Loucy (cell line): Measurements from ENCODE around the gene CHPF.

Experiments
- H2AFZ ChIP-seq: fragments of 200-600 bp; sonication (generic); 2 replicates; pipeline ENCODE4 v1.6.0; 2016; ENCODE audit warnings: antibody characterized with exemption, mild to moderate bottlenecking, low read length, moderate library complexity
- H3F3A ChIP-seq: fragments of 200-600 bp; 2 replicates; pipeline ENCODE4 v1.6.0; 2016; ENCODE audit warnings: antibody characterized with exemption, low read depth, mild to moderate bottlenecking
- H3K27me3 ChIP-seq: fragments of 200-600 bp; sonication (generic); 2 replicates; pipeline ENCODE4 v1.6.1; 2014; ENCODE audit warnings: low read length, mild to moderate bottlenecking; ENCODE audit not compliant: insufficient read depth, poor library complexity, severe bottlenecking
- H3K36me3 ChIP-seq: fragments of 200-600 bp; sonication (generic); 2 replicates; pipeline ENCODE4 v1.6.1; 2016; ENCODE audit warnings: low read length; ENCODE audit not compliant: insufficient read depth
- H3K4me1 ChIP-seq: fragments of 200-600 bp; sonication (generic); 2 replicates; pipeline ENCODE4 v1.5.1; 2014; ENCODE audit warnings: low read length, mild to moderate bottlenecking; ENCODE audit not compliant: insufficient read depth, poor library complexity, severe bottlenecking
- H3K4me2 ChIP-seq: fragments of 200-600 bp; sonication (generic); 2 replicates; pipeline ENCODE4 v1.6.0; 2014; ENCODE audit warnings: antibody characterized with exemption, low read length, low read depth, mild to moderate bottlenecking; ENCODE audit not compliant: poor library complexity, severe bottlenecking
- H3K4me3 ChIP-seq: fragments of 200-600 bp; sonication (generic); 2 replicates; pipeline ENCODE4 v1.5.1; 2014; ENCODE audit warnings: low read length, mild to moderate bottlenecking, mixed read lengths; ENCODE audit not compliant: poor library complexity, severe bottlenecking
- H3K79me2 ChIP-seq: fragments of 200-600 bp; sonication (generic); 2 replicates; pipeline ENCODE4 v1.6.1; 2014; ENCODE audit warnings: low read length; ENCODE audit not compliant: insufficient read depth
- H3K9ac ChIP-seq: fragments of 200-600 bp; sonication (generic); 2 replicates; pipeline ENCODE4 v1.6.0; 2014; ENCODE audit warnings: mild to moderate bottlenecking, low read depth, low read length, moderate library complexity; ENCODE audit not compliant: poor library complexity, severe bottlenecking
- H3K9me2 ChIP-seq: fragments of 200-600 bp; sonication (generic); replicated peaks from 2 replicates; pipeline ENCODE4 v1.6.1; 2016; ENCODE audit warnings: low read depth, low read length, mixed read lengths
- H3K9me3 ChIP-seq: fragments of 200-600 bp; sonication (generic); 2 replicates; pipeline ENCODE4 v1.6.1; 2014; ENCODE audit warnings: mild to moderate bottlenecking, antibody characterized with exemption, low read length, low read depth; ENCODE audit not compliant: insufficient read depth
- H4K20me1 ChIP-seq: fragments of 200-600 bp; sonication (generic); 2 replicates; pipeline ENCODE4 v1.6.0; 2014; ENCODE audit warnings: antibody characterized with exemption, low read length, mild to moderate bottlenecking; ENCODE audit not compliant: insufficient read depth, poor library complexity, severe bottlenecking
- EZH2phosphoT487 ChIP-seq: fragments of 200-600 bp; IDR thresholded peaks from 2 replicates; pipeline ENCODE4 v1.6.1; 2018; ENCODE audit warnings: antibody characterized with exemption, mild to moderate bottlenecking, moderate library complexity, borderline replicate concordance
- TF ChIP-seq, protein P1 (sequence below): fragments of 200-600 bp; sonication (generic); conservative IDR thresholded peaks from 2 replicates; pipeline ENCODE4 v1.5.1; 2014; ENCODE audit warnings: mild to moderate bottlenecking, antibody characterized with exemption, low read length

CHPF gene

GRCh38 chr2:219562049-219563020 is 18.7 kb upstream of the CHPF start:
- H3K9me3 ChIP-seq = no peaks in the 10 kb centered on the region
- H4K20me1 ChIP-seq = no peaks in the 10 kb centered on the region
- no peaks in the 10 kb centered on the region for H3K9me2 ChIP-seq
- H3K36me3 ChIP-seq = no peaks in the 10 kb centered on the region
- H3K79me2 ChIP-seq = no peaks in the 10 kb centered on the region
- no peak overlapping the region for H3K9ac ChIP-seq
- no peak overlapping the region for H3K4me2 ChIP-seq
- H3K27me3 ChIP-seq = no peaks in the 10 kb centered on the region
- H3K4me1 ChIP-seq = peaks cover 3% of the 10 kb centered on the region
- H3F3A ChIP-seq = no peaks in the 10 kb centered on the region
- TF ChIP-seq, protein P1, sequence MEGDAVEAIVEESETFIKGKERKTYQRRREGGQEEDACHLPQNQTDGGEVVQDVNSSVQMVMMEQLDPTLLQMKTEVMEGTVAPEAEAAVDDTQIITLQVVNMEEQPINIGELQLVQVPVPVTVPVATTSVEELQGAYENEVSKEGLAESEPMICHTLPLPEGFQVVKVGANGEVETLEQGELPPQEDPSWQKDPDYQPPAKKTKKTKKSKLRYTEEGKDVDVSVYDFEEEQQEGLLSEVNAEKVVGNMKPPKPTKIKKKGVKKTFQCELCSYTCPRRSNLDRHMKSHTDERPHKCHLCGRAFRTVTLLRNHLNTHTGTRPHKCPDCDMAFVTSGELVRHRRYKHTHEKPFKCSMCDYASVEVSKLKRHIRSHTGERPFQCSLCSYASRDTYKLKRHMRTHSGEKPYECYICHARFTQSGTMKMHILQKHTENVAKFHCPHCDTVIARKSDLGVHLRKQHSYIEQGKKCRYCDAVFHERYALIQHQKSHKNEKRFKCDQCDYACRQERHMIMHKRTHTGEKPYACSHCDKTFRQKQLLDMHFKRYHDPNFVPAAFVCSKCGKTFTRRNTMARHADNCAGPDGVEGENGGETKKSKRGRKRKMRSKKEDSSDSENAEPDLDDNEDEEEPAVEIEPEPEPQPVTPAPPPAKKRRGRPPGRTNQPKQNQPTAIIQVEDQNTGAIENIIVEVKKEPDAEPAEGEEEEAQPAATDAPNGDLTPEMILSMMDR = no peak
- TF ChIP-seq EZH2phosphoT487 = no peak
- H2AFZ ChIP-seq = no peak overlapping the region
- H3K4me3 ChIP-seq = no peak overlapping the region

GRCh38 chr2:219561179-219562048 is 17.8 kb upstream of the CHPF start:
- H4K20me1 ChIP-seq = no peaks in the 10 kb centered on the region
- TF ChIP-seq, protein P1 = no peak
- TF ChIP-seq EZH2phosphoT487 = no peak

DNA sequence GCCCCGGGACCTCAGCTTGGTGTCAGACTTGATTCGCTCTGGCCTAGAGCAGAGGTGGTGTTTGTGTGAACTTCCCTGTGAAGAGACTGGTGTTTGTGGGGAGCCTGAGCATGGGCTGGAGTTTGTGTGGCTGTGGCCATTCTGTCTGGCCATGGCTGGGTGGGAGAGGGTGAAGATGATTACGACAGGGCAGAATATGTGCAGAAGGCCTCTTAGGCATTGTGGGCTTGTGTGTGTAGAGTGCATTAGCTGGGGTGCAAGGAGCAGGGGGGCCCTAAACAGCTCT is 17.2 kb upstream of the CHPF start:
- no peak overlapping the region for H2AFZ ChIP-seq
- no peaks in the 10 kb centered on the region for H3K9me2 ChIP-seq
- no peaks in the 10 kb centered on the region for H4K20me1 ChIP-seq
- H3K4me2 ChIP-seq = no peak overlapping the region
- H3K79me2 ChIP-seq = no peaks in the 10 kb centered on the region
- no peak overlapping the region for H3K9ac ChIP-seq
- no peak for TF ChIP-seq EZH2phosphoT487
- no peaks in the 10 kb centered on the region for H3K9me3 ChIP-seq
- no peaks in the 10 kb centered on the region for H3K36me3 ChIP-seq
- no peak overlapping the region for H3K4me3 ChIP-seq
- no peaks in the 10 kb centered on the region for H3K27me3 ChIP-seq
- peaks cover 3% of the 10 kb centered on the region for H3K4me1 ChIP-seq
- no peaks in the 10 kb centered on the region for H3F3A ChIP-seq

More at GRCh38 chr2:219561179-219562048, 17.8 kb upstream of the CHPF start:
- Histone ChIP-seq H2AFZ (no peak overlapping the region), H3K4me3 (no peak overlapping the region), H3F3A (no peaks in the 10 kb centered on the region), H3K79me2 (no peaks in the 10 kb centered on the region), H3K27me3 (no peaks in the 10 kb centered on the region), H3K4me2 (no peak overlapping the region), H3K9me3 (no peaks in the 10 kb centered on the region), H3K36me3 (no peaks in the 10 kb centered on the region), H3K4me1 (peaks cover 3% of the 10 kb centered on the region), H3K9ac (no peak overlapping the region), H3K9me2 (no peaks in the 10 kb centered on the region)
